HepG2 (cell line): ENCODE results near the gene RPL26. TPM values are rescaled to one million over a fixed set of nuclear protein-coding genes. Genes with fewer than 3 reads are reported as not detected.

Experiments used
- EEA1 ChIP-seq: sonication (generic); formaldehyde crosslinking; IDR thresholded peaks from 2 replicates; pipeline ENCODE4 v1.5.1; 2020; ENCODE audit warnings: mild to moderate bottlenecking, missing genetic modification reagents, borderline replicate concordance
- GTF3A ChIP-seq: sonication (generic); formaldehyde crosslinking; conservative IDR thresholded peaks from 2 replicates; pipeline ENCODE4 v1.4.0; 2020; ENCODE audit warnings: mild to moderate bottlenecking, missing genetic modification reagents
- JUNB ChIP-seq: sonication (generic); formaldehyde crosslinking; IDR thresholded peaks from 2 replicates; pipeline ENCODE4 v1.8.0; 2022; ENCODE audit warnings: missing genetic modification reagents, mild to moderate bottlenecking, borderline replicate concordance
- NFRKB ChIP-seq: fragments of 450-650 bp; IDR thresholded peaks from 2 replicates; pipeline ENCODE4 v1.6.1; 2017
- NR2C2 ChIP-seq: sonication (generic); formaldehyde crosslinking; IDR thresholded peaks from 2 replicates; pipeline ENCODE4 v1.4.0; 2020; ENCODE audit warnings: missing genetic modification reagents, mild to moderate bottlenecking, moderate library complexity, borderline replicate concordance
- RAD21 ChIP-seq: fragments of 450-650 bp; formaldehyde crosslinking; IDR thresholded peaks from 2 replicates; pipeline ENCODE4 v1.5.0; 2020; ENCODE audit warnings: mild to moderate bottlenecking
- SMAD1 ChIP-seq: sonication (generic); formaldehyde crosslinking; IDR thresholded peaks from 2 replicates; pipeline ENCODE4 v1.4.0; 2020; ENCODE audit warnings: missing genetic modification reagents, low read depth, mild to moderate bottlenecking, borderline replicate concordance
- SP140L ChIP-seq: sonication (generic); formaldehyde crosslinking; IDR thresholded peaks from 2 replicates; pipeline ENCODE4 v1.4.0; 2020; ENCODE audit warnings: missing genetic modification reagents, borderline replicate concordance
- TBX2 ChIP-seq: sonication (generic); formaldehyde crosslinking; IDR thresholded peaks from 2 replicates; pipeline ENCODE4 v1.5.0; 2020; ENCODE audit warnings: missing genetic modification reagents, mild to moderate bottlenecking, borderline replicate concordance
- TCF7L2 ChIP-seq: IDR thresholded peaks from 2 replicates; pipeline ENCODE4 v1.6.1; 2011; ENCODE audit warnings: mild to moderate bottlenecking, low read depth, low read length, moderate library complexity
- ZMAT3 ChIP-seq: sonication (generic); formaldehyde crosslinking; conservative IDR thresholded peaks from 2 replicates; pipeline ENCODE4 v1.7.0; 2021; ENCODE audit warnings: missing genetic modification reagents
- ZNF224 ChIP-seq: sonication (generic); formaldehyde crosslinking; IDR thresholded peaks from 2 replicates; pipeline ENCODE4 v1.5.0; 2020; ENCODE audit warnings: mild to moderate bottlenecking, missing genetic modification reagents
- ZNF724P ChIP-seq: sonication (generic); formaldehyde crosslinking; IDR thresholded peaks from 2 replicates; pipeline ENCODE4 v1.8.0; 2022; ENCODE audit warnings: missing genetic modification reagents, borderline replicate concordance
- ZNF879 ChIP-seq: sonication (generic); formaldehyde crosslinking; IDR thresholded peaks from 2 replicates; pipeline ENCODE4 v1.8.1; 2023; ENCODE audit warnings: missing genetic modification reagents
- polyA plus RNA-seq, 8 experiments: library from polyadenylated mRNA; depleted of rRNA in 3 of 8; stranded (reverse) in 7 of 8; unstranded in 1 of 8; fragments of >200 nt; fragmentation: Illumina TruSeq in 4 of 8; extraction: Trizol in 4 of 8; gene quantifications; 2 replicates each; pipeline versions ENCODE4 v1.2.1 to v1.2.3, GENCODE V29; 2011 to 2016; ENCODE audit warnings: low read depth in 4 of 8, missing spikeins in 1 of 8, mixed read lengths in 1 of 8; ENCODE audit not compliant: insufficient read depth in 1 of 8
- total RNA-seq, 5 experiments: library from RNA; depleted of rRNA; stranded (reverse); fragments of >200 nt; fragmentation: Illumina TruSeq; extraction: Trizol; gene quantifications; 2 replicates each; pipeline ENCODE4 v1.2.3, GENCODE V29; 2016; ENCODE audit warnings: low read depth in 1 of 5
- TF ChIP-seq, protein P1 (sequence below), 2 experiments: fragments of 450-650 bp in 1 of 2; sonication (generic) in 1 of 2; formaldehyde crosslinking in 1 of 2; IDR thresholded peaks; 2 replicates each; pipeline versions ENCODE4 v1.6.1 to v1.8.0; 2016 to 2022; ENCODE audit warnings: antibody characterized with exemption in 1 of 2, mild to moderate bottlenecking in 1 of 2, missing genetic modification reagents in 1 of 2
- TF ChIP-seq, protein P2 (sequence below): sonication (generic); formaldehyde crosslinking; IDR thresholded peaks from 2 replicates; pipeline ENCODE4 v1.4.0; 2020; ENCODE audit warnings: missing genetic modification reagents, borderline replicate concordance

The RPL26 gene
- total and polyA plus RNA-seq, 2 of the 13 experiments (the other 11 are each of a cell fraction or from before 2014, with no cell fraction given) = 2,817 to 3,529 TPM

DNA sequence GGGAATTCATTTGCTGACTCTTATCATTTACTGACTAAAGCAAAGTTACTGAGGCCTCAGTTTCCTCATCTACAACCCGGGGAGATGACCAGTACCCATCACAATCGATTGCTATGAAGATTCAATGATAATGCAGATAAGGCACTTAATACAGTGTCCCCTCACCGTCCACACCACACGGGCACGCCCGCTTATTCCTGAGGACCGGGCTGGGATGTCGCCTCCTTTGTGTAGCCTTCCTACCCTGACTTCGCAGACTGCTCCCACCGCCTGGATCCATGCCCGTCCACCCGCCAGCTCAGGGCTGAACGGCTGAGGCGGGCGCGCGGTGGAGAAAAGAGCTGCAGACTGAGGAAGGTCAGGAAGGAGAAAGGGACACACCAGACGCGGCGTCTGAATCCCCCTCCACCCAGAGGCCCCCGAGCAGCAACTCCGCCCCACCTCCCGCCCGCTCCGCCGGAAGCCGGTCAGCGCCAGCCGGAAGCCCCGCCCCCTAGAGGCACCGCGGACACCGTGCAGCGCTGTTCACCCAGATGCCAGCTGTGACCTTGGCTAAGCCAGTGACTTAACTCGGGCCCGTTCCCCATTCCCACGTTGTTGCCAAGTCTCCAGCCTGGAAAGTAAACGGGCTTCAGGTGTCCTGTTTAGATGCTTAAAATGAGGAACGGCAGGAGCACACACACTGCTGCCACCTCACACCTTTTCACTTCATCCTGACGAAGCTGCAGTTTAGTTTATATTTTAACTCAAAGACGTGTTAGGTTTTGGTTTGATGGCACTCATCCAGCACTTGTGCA lies 6.5 kb downstream of the RPL26 start, which contains the start of gene KRABD2 (continued):
- TF ChIP-seq, protein P1, sequence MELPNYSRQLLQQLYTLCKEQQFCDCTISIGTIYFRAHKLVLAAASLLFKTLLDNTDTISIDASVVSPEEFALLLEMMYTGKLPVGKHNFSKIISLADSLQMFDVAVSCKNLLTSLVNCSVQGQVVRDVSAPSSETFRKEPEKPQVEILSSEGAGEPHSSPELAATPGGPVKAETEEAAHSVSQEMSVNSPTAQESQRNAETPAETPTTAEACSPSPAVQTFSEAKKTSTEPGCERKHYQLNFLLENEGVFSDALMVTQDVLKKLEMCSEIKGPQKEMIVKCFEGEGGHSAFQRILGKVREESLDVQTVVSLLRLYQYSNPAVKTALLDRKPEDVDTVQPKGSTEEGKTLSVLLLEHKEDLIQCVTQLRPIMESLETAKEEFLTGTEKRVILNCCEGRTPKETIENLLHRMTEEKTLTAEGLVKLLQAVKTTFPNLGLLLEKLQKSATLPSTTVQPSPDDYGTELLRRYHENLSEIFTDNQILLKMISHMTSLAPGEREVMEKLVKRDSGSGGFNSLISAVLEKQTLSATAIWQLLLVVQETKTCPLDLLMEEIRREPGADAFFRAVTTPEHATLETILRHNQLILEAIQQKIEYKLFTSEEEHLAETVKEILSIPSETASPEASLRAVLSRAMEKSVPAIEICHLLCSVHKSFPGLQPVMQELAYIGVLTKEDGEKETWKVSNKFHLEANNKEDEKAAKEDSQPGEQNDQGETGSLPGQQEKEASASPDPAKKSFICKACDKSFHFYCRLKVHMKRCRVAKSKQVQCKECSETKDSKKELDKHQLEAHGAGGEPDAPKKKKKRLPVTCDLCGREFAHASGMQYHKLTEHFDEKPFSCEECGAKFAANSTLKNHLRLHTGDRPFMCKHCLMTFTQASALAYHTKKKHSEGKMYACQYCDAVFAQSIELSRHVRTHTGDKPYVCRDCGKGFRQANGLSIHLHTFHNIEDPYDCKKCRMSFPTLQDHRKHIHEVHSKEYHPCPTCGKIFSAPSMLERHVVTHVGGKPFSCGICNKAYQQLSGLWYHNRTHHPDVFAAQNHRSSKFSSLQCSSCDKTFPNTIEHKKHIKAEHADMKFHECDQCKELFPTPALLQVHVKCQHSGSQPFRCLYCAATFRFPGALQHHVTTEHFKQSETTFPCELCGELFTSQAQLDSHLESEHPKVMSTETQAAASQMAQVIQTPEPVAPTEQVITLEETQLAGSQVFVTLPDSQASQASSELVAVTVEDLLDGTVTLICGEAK (IDR thresholded peaks at IDR 0.05) = peak; percentile 66
- TF ChIP-seq, protein P1 (CRISPR knock-in tag; IDR thresholded peaks at IDR 0.05) = no peak
- TF ChIP-seq ZMAT3 (CRISPR knock-in tag) (peak; percentile 58; the same call in 1 of the 2 replicates), NR2C2 (CRISPR knock-in tag) (no peak), ZNF724P (CRISPR knock-in tag) (no peak), GTF3A (CRISPR knock-in tag) (no peak), RAD21 (peak; percentile 60; the same call in 1 of the 2 replicates), TBX2 (CRISPR knock-in tag) (peak; percentile 66; the same call in 1 of the 2 replicates), ZNF224 (CRISPR knock-in tag) (no peak), SP140L (no peak), JUNB (CRISPR knock-in tag) (no peak), ZNF879 (no peak), SMAD1 (CRISPR knock-in tag) (no peak; the same call in 1 of the 2 replicates), EEA1 (CRISPR knock-in tag) (no peak), TCF7L2 (no peak), NFRKB (no peak)
- TF ChIP-seq, protein P2, sequence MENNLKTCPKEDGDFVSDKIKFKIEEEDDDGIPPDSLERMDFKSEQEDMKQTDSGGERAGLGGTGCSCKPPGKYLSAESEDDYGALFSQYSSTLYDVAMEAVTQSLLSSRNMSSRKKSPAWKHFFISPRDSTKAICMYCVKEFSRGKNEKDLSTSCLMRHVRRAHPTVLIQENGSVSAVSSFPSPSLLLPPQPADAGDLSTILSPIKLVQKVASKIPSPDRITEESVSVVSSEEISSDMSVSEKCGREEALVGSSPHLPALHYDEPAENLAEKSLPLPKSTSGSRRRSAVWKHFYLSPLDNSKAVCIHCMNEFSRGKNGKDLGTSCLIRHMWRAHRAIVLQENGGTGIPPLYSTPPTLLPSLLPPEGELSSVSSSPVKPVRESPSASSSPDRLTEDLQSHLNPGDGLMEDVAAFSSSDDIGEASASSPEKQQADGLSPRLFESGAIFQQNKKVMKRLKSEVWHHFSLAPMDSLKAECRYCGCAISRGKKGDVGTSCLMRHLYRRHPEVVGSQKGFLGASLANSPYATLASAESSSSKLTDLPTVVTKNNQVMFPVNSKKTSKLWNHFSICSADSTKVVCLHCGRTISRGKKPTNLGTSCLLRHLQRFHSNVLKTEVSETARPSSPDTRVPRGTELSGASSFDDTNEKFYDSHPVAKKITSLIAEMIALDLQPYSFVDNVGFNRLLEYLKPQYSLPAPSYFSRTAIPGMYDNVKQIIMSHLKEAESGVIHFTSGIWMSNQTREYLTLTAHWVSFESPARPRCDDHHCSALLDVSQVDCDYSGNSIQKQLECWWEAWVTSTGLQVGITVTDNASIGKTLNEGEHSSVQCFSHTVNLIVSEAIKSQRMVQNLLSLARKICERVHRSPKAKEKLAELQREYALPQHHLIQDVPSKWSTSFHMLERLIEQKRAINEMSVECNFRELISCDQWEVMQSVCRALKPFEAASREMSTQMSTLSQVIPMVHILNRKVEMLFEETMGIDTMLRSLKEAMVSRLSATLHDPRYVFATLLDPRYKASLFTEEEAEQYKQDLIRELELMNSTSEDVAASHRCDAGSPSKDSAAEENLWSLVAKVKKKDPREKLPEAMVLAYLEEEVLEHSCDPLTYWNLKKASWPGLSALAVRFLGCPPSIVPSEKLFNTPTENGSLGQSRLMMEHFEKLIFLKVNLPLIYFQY (CRISPR knock-in tag) = peak; percentile 39; the same call in 1 of the 2 replicates
